Measurements from ENCODE around the gene GAS7.

DNA sequence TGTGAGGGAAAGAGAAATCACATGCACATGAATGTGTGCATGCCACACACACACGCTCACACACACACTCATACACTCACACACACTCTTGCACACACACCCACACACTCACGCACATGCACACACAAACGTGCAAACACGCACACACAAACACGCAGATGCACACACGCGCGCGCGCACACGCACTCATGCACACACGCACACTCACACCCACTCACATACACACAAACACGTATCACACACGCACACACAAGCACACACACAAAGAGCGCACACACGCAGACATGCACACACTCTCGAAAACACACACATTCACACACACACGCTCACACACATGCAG is 72.2 kb downstream of the GAS7 start:
- TF ChIP-seq, protein P1, sequence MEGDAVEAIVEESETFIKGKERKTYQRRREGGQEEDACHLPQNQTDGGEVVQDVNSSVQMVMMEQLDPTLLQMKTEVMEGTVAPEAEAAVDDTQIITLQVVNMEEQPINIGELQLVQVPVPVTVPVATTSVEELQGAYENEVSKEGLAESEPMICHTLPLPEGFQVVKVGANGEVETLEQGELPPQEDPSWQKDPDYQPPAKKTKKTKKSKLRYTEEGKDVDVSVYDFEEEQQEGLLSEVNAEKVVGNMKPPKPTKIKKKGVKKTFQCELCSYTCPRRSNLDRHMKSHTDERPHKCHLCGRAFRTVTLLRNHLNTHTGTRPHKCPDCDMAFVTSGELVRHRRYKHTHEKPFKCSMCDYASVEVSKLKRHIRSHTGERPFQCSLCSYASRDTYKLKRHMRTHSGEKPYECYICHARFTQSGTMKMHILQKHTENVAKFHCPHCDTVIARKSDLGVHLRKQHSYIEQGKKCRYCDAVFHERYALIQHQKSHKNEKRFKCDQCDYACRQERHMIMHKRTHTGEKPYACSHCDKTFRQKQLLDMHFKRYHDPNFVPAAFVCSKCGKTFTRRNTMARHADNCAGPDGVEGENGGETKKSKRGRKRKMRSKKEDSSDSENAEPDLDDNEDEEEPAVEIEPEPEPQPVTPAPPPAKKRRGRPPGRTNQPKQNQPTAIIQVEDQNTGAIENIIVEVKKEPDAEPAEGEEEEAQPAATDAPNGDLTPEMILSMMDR (optimal IDR thresholded peaks at IDR 0.05 in 1 of 3, IDR thresholded peaks at IDR 0.05 in 1 of 3, conservative IDR thresholded peaks at IDR 0.05 in 1 of 3; ENCODE audit: extremely low read depth in 1 of 3, insufficient read depth in 2 of 3, low read length in 3 of 3) = no peak
- no peak for TF ChIP-seq EZH2 (IDR thresholded peaks at IDR 0.05; ENCODE audit: low read length)

Data from keratinocyte (primary cell).